ENCODE results near the gene PEAK1. TPM values are rescaled to one million over a fixed set of nuclear protein-coding genes. Genes with fewer than 3 reads are reported as not detected.

PEAK1 gene
- total RNA-seq, 1 experiment from 2014 or later: 58.7 TPM

GRCh38 chr15:77282333-77282732, 137.6 kb downstream of the PEAK1 start:
- intact Hi-C loops (cut with micrococcal nuclease; ENCODE audit: unreplicated experiment) (no loop called here), in situ Hi-C loops (cut with HindIII; ENCODE audit: low pct_unique_long_range_greater_than_20kb, low sequenced_read_pairs) (no loop called here)
- DNase-seq (ENCODE audit: low read depth, low spot score): no peak
- Histone ChIP-seq H3K36me3 (ENCODE audit: control insufficient read depth, insufficient read depth, low read length) (peaks cover 4% of the 10 kb centered on the region; the same call in 1 of the 2 replicates), H3K9me3 (ENCODE audit: control insufficient read depth, insufficient read depth, low read depth, low read length) (no peaks in the 10 kb centered on the region), H3K4me1 (ENCODE audit: control insufficient read depth, insufficient read depth, low read length) (no peaks in the 10 kb centered on the region), H3K4me3 (ENCODE audit: low read depth in 2 of 2, low read length in 2 of 2) (no peak overlapping the region), H3K27ac (ENCODE audit: low read length) (no peak overlapping the region), H3K27me3 (ENCODE audit: control insufficient read depth, insufficient read depth, low read length) (no peaks in the 10 kb centered on the region)
- ChIA-PET POLR2A (no interaction called here), CTCF (no interaction called here)
- BruUV-seq (replicated peaks): no TSS peak
- no peak for ATAC-seq
- no peak for TF ChIP-seq REST (IDR thresholded peaks at IDR 0.05; ENCODE audit: insufficient read depth in 1 of 2, low read depth in 2 of 2, low read length in 1 of 2)
- TF ChIP-seq POLR2AphosphoS5 (IDR thresholded peaks at IDR 0.05; ENCODE audit: low read depth, low read length): no peak
- TF ChIP-seq TCF7L2 (IDR thresholded peaks at IDR 0.05; ENCODE audit: low read depth, low read length): no peak
- no peak for TF ChIP-seq SIN3A (IDR thresholded peaks at IDR 0.05; ENCODE audit: borderline replicate concordance, insufficient read depth, low read depth, low read length)
- TF ChIP-seq CTCF (IDR thresholded peaks at IDR 0.05): no peak

GRCh38 chr15:77276943-77277342, 143.0 kb downstream of the PEAK1 start:
- Histone ChIP-seq H3K9me3 (ENCODE audit: control insufficient read depth, insufficient read depth, low read depth, low read length) (no peaks in the 10 kb centered on the region), H3K27me3 (ENCODE audit: control insufficient read depth, insufficient read depth, low read length) (no peaks in the 10 kb centered on the region), H3K36me3 (ENCODE audit: control insufficient read depth, insufficient read depth, low read length) (no peaks in the 10 kb centered on the region), H3K4me3 (ENCODE audit: low read depth in 2 of 2, low read length in 2 of 2) (no peak overlapping the region), H3K27ac (ENCODE audit: low read length) (no peak overlapping the region), H3K4me1 (ENCODE audit: control insufficient read depth, insufficient read depth, low read length) (no peaks in the 10 kb centered on the region)
- intact Hi-C loops (cut with micrococcal nuclease; ENCODE audit: unreplicated experiment): no loop called here
- ATAC-seq (no peak), DNase-seq (ENCODE audit: low read depth, low spot score) (no peak)
- BruUV-seq (replicated peaks): no TSS peak
- CTCF ChIA-PET: no interaction called here
- TF ChIP-seq POLR2AphosphoS5 (IDR thresholded peaks at IDR 0.05; ENCODE audit: low read depth, low read length): no peak
- TF ChIP-seq CTCF (IDR thresholded peaks at IDR 0.05): no peak
- TF ChIP-seq SIN3A (IDR thresholded peaks at IDR 0.05; ENCODE audit: borderline replicate concordance, insufficient read depth, low read depth, low read length): no peak
- no peak for TF ChIP-seq REST (IDR thresholded peaks at IDR 0.05; ENCODE audit: insufficient read depth in 1 of 2, low read depth in 2 of 2, low read length in 1 of 2)
- TF ChIP-seq TCF7L2 (IDR thresholded peaks at IDR 0.05; ENCODE audit: low read depth, low read length): no peak
- POLR2A ChIA-PET: no interaction called here
- in situ Hi-C loops (cut with HindIII; ENCODE audit: low pct_unique_long_range_greater_than_20kb, low sequenced_read_pairs): no loop called here
